C4-2B (cell line): ENCODE results near the gene PCYOX1L.

Source experiments
- CTCF ChIP-seq: fragments of 450-650 bp; conservative IDR thresholded peaks from 2 replicates; pipeline ENCODE4 v1.5.1; 2017; ENCODE audit warnings: mild to moderate bottlenecking
- ZFX ChIP-seq: fragments of 450-650 bp; IDR thresholded peaks from 2 replicates; pipeline ENCODE4 v1.6.1; 2017

DNA sequence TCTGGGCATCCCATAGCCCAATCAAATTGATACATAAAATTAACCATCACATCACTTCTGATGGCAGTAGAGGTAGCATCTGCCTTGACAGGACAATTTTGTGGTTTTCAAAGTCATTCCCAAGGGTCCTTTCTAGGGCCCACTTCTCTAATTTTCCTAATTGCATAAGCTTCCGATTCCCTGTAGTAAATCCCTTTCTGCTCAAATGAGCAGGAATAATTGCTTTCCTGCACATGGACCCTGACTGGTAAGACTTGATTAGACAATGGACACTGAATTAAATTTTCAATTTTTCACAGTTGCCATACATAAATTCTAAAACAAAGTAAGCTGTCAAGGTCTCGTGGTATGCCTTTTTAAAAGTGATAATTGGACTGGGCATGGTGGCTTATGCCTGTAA, 43.2 kb downstream of the PCYOX1L start:
- TF ChIP-seq CTCF (no peak), ZFX (no peak)
